OCI-LY7 (cell line): ENCODE measurements around the gene CTNNA3.

ENCODE experiments used
- CTCF ChIP-seq: fragments of 200-600 bp; sonication (generic); conservative IDR thresholded peaks from 2 replicates; pipeline ENCODE4 v1.5.1; 2014; ENCODE audit warnings: mild to moderate bottlenecking, antibody characterized with exemption, low read length, moderate library complexity, mixed read lengths
- EZH2phosphoT487 ChIP-seq: fragments of 200-600 bp; sonication (generic); IDR thresholded peaks from 2 replicates; pipeline ENCODE4 v1.6.1; 2018; ENCODE audit warnings: low read depth, borderline replicate concordance, mild to moderate bottlenecking, mixed run types, antibody characterized with exemption, low read length, moderate library complexity, mixed read lengths

GRCh38 chr10:67621834-67622233 lies 74.2 kb downstream of the CTNNA3 start:
- no peak for TF ChIP-seq CTCF
- TF ChIP-seq EZH2phosphoT487 = no peak
